ENCODE results near the gene LYRM4.

- TF ChIP-seq HDAC2 (IDR thresholded peaks at IDR 0.05) (no peak), CHD2 (IDR thresholded peaks at IDR 0.05; ENCODE audit: low read length, partially characterized antibody) (no peak), CTCF (IDR thresholded peaks at IDR 0.05) (no peak), CBX8 (IDR thresholded peaks at IDR 0.05) (no peak), POLR2A (IDR thresholded peaks at IDR 0.05; ENCODE audit: low read length) (no peak), KDM1A (IDR thresholded peaks at IDR 0.05; ENCODE audit: low read depth) (no peak), EP300 (IDR thresholded peaks at IDR 0.05) (no peak), USF2 (IDR thresholded peaks at IDR 0.05) (no peak), CEBPB (IDR thresholded peaks at IDR 0.05) (no peak), RAD21 (conservative IDR thresholded peaks at IDR 0.05 in 1 of 2, IDR thresholded peaks at IDR 0.05 in 1 of 2) (no peak), SMC3 (IDR thresholded peaks at IDR 0.05) (no peak)
- TF ChIP-seq, protein P1, sequence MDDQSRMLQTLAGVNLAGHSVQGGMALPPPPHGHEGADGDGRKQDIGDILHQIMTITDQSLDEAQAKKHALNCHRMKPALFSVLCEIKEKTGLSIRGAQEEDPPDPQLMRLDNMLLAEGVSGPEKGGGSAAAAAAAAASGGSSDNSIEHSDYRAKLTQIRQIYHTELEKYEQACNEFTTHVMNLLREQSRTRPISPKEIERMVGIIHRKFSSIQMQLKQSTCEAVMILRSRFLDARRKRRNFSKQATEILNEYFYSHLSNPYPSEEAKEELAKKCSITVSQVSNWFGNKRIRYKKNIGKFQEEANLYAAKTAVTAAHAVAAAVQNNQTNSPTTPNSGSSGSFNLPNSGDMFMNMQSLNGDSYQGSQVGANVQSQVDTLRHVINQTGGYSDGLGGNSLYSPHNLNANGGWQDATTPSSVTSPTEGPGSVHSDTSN (IDR thresholded peaks at IDR 0.05): no peak
These were observed 194.2 kb downstream of the LYRM4 start for GRCh38 chr6:5066456-5067093.

All from A549 (cell line).